UCSD-AML1 (cell line): ENCODE data around the gene UCKL1.
A peak's percentile ranks its signal among the peaks of the same experiment; 100 is the strongest.

Source experiments
- DNase-seq: peaks from one replicate; lab custom pipeline; 2025; ENCODE audit not compliant: unreplicated experiment; lab: John Stamatoyannopoulos, UW

The UCKL1 gene

GRCh38 chr20:63959699-63960075 lies 3.5 kb upstream of the UCKL1 start:
- DNase-seq: no peak

- no peak for DNase-seq
Measured at GRCh38 chr20:63958964-63959698, 2.9 kb upstream of the UCKL1 start.

GRCh38 chr20:63958471-63958870 lies 2.3 kb upstream of the UCKL1 start:
- DNase-seq: no peak

DNA sequence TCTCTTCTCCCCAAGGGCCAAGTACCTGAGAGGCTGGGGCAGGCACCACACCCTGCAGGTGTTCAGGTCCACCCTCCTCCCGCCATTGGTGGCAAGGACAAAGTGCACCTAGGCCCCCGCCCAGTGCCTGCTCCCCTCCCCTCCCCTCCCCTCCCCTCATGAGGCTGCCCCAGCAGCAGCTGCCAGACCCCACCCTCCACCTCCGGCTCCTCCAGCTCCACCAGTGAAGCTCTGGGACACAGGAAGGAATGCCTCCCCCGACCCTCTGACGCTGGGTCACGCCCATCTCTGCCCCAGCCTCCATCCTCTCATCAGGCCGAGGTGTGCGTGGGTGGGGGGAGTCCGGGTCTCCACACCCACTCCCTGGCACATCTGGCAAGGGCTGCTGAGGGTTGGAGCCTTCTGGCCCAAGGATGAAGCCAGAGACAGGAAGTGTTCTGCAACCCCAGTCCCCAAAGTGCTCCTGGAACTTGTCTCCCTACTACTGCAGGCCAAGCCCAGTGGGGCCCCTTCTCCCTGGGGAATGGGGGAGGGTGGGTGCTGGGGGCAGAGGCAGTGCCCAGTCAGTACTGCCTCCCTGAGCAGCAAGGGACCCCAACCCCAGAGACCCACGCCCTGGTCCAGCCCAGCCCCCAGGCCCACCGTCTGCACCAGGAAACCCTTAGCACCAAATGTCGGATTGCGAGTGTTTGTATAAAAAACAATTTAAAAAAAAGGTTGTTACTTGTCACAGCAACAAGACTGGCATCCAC lies 1.6 kb upstream of the UCKL1 start:
- DNase-seq: no peak

GRCh38 chr20:63957004-63957689 lies 931 bp upstream of the UCKL1 start:
- peak; percentile 67 for DNase-seq

DNA sequence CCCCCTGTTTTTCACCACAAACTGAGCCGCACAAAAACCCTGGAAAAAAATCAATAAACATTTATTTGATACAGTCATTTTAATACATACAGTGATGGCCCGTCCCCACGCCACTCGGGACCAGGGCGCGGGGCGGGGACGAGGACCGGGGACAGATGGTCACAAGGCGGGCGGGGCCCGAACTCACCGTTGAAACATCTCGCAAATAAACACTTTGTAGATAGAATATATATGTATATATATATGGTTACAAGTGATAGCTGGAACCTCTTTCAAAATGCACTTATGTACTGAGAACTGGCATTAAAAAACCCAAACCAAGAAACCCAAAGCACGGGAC lies 418 bp upstream of the UCKL1 start:
- no peak for DNase-seq

DNA sequence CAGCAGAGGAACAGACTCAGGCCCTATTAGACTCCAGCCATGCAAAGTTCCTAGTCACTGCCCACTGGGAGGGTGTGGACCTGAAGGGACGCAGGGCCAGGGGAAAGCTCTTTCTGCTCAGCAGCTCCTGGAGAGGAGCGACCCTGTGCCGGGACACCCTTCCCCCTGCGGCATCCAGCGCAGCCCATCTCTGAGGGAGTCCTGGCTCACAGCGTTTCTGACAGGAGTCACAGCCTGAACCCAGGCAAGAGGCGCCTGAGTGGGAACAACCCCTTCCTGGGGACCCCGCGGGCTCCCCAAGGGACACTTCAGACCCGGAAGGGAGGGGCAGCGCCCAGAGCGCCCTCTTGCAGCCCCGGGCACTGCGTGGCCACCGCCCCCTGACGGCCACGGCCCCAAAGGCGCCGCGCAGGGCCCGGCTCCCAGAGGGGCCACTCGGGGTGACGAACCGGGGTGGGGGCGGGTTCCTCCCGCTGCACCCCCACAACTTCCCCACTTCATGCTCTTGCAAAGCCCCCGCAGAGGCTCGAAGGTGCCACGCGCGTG lies 862 bp downstream of the UCKL1 start:
- peak; percentile 67 for DNase-seq

DNA sequence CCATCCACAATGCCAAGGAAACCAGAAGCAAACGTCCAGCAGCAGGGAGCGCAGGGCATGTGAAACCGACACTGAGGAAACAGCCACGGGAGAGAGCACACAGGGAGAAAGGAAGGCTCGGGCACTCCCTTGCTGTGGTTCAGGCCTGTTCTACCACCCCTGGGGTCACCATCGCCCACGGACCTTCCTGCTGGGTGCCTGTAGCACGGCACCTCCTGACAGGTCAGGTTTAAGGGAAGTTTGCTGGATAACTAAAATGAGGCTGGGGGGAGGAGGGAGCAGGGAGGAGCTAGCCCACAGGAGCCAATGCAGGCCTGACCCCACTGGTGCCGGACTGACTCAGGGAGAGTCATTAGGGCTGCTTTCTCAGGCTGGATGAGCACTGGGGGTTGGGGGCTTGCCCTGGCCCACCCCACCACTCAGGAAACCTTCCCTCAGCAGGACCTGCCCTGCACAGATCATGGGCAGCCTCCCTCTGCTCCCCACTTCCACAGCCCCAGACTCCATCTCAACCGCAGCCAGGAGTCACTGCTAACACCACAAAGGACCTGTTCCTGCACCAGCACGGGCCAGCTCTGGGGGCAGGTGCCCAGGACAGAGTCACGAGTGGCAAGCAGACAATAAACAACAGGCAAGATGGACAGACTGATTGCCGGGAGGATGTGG lies 2.3 kb downstream of the UCKL1 start:
- no peak for DNase-seq

DNA sequence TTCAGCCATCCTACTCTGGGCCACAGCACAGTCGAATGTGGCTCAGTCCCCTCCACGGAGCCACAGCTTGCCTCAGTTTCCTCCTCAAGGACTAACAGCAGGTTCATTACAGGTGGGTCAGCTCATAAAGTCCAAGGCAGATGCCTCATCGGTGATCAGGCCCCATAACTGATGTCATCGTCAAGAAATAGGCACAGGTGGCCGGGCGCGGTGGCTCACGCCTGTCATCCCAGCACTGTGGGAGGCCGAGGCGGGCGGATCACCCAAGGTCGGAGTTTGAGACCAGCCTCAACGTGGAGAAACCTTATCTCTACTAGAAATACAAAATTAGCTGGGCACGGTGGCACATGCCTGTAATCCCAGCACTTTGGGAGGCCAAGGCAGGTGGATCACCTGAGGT lies 3.4 kb downstream of the UCKL1 start:
- DNase-seq: no peak

GRCh38 chr20:63952210-63952535 lies 4.0 kb downstream of the UCKL1 start:
- no peak for DNase-seq

- DNase-seq: no peak
Measured at GRCh38 chr20:63951398-63952209, 4.6 kb downstream of the UCKL1 start.

DNA sequence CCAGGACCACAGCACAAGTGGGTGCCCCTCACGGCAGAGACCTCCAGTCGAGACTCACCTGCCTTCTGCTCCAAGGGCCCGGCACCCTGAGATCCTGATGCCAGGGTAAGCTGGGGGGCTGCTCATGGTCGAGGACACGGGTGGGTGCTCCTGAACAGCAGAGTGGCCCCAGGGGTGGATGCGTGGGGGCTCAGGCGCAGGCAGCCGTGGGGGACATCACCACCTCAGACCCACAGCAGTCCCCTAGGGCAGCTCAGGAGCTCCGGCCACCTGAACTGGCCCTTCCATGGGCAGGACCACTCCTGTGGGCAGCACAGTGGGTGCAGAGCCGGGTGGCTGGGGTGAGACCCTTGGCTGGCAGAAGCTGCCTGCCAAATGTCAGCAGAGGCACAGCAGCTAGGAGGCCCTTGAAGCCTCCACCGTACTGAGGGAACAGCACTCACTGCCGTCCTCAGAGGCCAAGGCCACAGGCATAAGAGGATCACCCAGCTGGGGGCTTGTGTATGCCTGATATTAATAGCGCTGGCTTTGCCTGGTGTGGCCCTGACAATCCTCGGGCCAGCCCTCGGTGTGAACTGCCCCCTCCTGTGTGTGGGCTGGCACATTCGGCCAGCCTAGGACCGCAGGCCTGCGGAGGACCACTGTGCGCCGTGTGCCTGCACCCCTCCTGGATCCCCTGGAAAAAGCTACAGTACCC lies 5.4 kb downstream of the UCKL1 start:
- no peak for DNase-seq

- no peak for DNase-seq
Measured at GRCh38 chr20:63947638-63948456, 8.4 kb downstream of the UCKL1 start.

- no peak for DNase-seq
Measured at GRCh38 chr20:63946986-63947637, 9.1 kb downstream of the UCKL1 start.

DNA sequence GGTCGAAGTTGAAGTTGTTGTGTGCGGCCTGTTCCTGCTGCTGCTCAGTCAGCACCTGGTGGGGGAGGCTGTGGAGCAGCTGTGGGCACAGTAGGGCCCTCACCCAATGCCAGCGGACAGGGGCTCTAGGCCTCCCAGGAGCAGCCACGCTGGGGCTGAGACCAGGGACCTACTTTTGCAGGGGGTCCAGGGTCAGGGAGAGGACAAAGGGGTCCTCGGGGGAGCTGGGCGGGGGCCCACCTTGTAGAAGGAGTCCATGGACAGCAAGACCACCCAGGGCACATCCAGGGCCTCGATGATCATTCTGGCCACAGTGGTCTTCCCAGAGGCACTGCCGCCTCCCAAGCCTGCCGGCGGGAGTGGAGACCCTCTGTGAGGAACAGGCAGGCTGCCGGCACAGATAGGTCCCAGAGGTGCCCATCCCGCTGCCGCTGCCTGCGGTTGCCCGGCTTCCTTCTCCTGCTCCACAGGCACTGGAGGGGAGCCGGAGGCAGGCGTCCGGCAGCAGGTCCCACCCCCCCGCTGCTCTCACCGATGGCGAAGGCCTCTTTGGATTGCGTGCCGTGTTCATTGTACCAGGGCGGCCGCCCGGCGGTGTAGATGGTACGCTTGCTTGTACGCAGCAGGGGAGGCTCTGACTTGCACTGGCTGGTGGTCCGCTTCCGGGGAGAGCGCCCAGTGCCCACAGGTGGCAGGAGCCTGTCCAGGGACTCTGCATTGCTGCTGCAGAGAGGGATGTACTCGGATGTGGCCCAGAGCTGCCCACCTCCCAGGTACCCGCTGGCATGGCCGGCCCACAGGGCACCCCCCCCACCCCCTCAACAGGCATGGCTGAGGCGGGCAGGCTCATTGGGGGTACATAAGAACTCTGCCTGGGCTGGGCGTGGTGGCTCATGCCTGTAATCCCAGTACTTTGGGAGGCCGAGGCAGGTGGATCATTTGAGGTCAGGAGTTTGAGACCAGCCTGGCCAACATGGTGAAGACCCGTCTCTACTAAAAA lies 10.0 kb downstream of the UCKL1 start:
- DNase-seq: no peak

DNA sequence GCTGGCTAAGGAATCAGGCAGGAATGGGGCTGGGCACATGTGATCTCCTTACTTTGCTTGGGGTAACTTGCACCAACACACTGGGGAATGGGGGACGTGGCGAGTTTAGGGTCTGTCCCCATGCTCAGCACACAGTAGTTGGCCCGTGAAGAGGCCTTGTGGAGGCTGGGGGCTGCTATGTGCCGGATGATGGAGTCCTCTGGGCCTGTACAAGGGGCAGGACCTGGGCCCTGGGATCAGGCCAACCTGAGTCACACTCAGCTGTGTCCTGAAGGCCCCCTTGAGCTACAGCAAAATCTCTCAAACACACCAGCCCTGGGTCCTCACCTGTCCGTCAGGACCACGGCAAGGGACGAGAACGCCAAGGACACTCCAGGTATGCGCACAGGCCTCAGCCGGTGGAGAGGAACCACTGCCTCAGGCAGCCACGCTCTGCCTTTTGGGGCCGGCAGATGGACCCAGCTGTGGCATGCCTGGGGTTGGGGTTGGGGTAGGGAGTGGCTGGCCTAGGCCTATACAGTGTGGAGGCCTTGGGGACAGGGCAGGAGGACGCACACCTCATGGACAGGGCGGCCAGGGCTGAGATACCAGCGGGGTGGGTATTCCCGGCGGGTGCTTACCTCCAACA lies 11.1 kb downstream of the UCKL1 start:
- DNase-seq: no peak
